GM21515 (cell line): ENCODE measurements around the gene MANBA.
"Not testable (repeated sequence)": the region's sequence is repeated elsewhere in the genome, so short reads cannot be mapped to it uniquely, and the experiment has no call there.

Experiments used
- ATAC-seq: cut with Tn5 transposase; IDR thresholded peaks from one replicate; pipeline ENCODE4 v1.9.1; 2021; ENCODE audit not compliant: unreplicated experiment

The MANBA gene

DNA sequence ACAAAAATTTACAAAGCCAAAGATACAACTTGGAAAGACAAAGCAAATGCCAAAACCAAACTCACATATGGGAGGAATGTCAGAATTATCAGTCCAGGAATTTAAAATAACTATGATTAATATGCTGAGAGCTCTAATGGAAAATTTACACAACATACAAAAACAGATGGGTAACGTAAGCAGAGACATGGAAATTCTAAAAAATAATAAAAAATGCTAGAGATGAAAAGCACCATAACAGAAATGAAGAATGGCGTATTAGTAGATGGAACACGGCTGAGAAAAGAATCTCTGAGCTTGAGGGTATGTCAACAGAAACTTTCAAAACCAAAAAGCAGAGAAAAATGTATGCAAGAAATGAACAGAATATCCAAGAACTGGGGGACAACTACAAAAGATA is 4.1 kb upstream of the MANBA start:
- ATAC-seq, result no peak

DNA sequence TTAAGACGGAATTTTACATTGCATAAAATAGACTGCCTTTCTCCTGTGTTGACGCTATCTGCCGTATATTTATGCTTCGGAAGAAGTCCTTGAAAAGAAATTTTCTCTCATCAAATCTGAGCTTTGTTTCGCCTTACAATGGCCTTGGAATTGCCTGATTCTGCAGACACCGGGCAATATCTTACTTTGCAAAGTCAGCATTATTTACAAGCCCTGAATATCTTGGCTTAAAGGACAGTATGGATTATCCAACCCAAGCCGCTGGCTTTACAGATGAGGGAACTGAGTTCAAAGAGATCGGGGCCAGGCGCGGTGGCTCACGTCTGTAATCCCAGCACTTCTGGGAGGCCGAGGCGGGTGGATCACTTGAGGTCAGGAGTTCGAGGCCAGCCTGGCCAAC is 1.1 kb upstream of the MANBA start:
- no peak for ATAC-seq

DNA sequence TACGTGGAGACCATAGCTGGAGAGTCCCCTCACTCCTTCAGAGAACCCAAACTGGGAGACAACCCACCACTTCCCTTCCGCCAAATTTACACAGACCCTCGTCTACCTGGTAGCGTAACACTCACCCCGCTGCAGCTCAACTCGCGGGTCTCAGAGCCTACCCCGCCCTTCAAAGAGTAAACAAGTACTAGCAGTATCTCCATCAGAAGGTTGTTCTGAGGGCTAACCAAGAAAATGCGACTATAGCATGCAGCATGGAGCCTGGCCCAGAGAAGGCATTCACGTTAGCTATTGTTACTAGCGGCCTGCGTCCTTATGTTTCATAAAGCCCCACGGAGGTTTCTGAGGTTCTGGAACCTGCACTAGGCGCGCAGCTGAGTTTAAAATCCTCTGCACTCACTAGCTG is 531 bp upstream of the MANBA start:
- peak; percentile 0 for ATAC-seq

DNA sequence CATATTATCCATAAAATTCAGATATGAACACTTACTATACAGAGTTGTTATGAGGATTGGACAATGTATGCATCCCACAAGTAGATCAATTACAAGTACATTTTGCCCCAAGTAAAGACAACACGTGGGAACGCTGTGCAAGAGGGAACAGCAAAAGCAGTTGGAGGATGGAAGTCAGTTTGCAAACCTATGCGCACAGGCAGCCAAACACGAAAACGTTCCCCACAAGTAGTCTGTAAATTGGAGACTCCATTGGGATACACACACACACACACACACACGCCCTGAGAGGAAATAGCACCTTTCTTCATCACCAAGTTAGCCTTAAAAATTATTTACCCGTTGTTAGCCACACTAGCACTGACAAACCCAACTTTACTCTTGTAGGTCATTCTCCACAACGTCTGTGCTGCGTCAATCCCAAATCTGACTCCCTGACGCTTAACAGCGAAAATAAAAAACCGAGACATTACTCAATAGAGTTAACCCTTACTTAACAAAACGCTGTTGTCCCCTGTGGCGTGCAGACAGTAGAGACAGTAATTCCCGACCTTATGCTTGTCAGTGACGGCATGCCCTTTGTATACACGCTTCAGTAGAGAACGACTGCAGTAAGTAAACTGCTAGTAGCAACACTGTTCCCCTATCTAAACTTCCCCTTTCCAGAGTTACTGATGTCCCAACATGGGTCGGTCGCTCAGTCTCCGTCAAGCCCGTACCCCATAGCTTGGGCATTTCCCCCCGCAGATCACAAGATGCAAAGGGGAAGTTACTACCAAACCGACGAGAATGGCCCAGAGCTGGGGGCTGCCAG is 730 bp downstream of the MANBA start:
- peak; percentile 64 for ATAC-seq

DNA sequence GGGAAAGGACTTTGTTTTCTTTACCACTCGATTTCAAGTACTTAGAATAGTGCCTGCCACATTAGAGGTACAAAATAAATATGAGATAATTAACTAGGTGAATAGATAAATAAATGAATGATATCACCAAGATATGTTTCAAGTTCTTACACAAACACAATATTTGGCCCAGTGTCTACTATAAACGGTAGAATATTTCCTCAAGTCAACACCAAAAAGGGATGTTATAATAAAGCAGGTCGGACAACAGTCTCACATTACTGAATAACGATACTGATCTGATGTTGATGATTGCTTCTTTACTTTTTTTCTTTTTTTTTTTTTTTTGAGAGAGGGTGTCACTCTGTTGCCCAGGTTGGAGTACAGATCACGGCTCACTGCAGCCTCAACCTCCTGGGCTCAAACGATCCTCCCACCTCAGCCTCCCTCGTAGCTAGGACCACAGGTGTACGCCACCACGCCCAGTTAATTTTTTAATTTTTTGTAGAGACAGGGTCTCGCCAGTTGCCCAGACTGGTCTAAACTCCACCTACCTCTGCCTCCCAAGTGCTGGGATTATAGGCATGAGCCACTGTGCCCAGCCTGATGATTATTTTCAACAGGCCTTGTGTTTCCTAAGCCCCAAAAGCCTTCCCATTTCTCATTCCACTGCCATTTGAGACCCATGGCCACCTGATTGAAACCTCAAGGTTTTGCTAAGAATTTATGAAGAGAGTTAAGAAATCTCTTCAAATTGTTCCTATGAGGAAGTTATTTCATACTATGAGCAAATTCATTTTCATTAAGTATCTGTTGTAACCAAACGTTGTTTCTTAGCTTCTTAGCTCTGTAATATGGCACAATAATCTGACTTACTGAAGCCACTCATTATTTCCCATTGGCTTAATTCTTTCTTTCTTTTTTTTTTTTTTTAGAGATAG is 2.3 kb downstream of the MANBA start:
- no peak for ATAC-seq

DNA sequence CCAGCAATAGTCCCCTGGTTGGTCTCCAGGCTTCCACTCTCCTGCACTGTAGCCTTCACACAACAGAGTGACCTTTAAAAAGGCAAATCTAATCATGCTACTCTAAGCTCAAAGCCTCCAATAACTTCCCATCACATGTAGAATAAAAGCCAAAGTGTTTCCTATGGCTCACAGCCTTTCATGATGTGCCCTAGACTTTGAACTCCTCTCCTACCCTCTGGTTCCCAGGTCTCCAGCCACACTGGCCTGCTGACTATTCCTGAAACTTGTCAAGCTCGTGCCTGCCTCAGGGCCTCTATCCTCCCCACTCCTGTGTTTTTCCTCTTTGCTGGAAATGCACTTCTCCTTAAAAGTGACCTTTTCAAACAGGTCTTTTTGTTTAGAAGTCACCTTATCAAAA is 3.1 kb downstream of the MANBA start:
- ATAC-seq, result no peak

DNA sequence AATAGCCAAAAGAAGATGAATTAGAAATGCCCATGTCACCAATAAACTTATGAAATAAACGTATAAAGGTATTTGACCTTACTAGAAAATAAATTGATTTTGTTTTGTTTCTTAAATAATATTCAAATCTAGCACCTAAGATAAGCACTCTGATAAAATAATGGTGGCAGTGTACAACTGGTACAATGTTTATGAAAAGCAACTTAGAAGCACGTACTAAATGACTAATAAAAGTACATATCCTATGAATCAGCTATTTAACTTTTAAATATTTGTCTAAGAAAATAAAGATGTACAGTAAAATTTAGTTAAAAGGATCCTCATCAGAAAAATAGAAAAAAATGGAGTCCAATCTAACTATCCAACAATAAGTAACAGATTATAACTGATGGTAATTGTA is 6.7 kb downstream of the MANBA start:
- no peak for ATAC-seq

DNA sequence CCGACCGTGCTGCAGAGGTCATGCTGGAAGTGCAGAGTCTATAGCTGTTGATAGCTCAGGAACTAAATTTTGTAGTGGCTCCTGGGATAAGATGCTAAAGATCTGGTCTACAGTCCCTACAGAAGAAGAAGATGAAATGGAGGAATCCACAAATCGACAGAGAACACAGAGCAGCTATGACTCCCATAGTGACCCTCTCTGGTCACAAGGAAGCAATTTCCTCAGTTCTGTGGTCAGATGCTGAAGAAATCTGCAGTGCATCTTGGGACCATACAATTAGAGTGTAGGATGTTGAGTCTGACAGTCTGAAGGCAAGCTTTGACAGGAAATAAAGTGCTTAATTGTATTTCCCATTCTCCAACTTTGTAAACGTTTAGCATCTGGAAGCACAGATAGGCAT is 8.8 kb downstream of the MANBA start:
- ATAC-seq, result no peak

DNA sequence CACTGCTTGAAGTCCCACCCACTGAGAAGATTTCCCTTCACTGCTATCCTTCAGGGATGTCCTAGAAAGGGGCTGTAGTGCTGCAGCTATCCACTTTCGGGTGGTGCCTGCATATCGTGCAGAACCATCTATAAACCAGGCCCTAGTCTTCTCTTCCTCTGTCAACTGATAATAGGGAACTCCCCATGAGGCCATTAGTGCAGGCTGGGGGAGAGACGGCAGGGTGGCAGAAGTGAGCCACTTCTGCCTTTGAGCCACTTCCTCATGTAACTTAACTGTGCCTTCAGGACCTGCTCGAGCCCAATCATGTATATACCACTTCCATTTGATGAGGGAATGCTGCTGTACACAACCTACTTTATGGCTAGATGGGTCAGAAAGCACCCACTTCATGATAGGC is 17.4 kb downstream of the MANBA start:
- peak; percentile 91 for ATAC-seq

DNA sequence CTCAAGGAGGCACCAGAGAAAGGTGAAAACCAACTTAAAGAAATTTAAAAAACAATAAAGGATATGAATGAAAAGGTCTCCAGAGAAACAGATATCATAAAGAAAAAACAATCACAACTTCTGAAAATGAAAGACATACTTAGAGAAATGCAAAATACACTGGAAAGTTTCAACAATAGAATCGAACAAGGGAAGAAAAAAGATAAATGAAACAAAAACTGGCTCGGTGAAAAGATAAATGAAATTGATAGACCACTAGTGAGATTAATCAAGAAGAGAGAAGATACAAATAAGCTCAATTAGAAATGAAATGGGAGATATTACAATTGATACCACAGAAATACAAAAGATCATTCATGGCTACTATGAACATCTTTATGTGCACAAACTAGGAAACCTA is 22.0 kb downstream of the MANBA start:
- not testable (repeated sequence) for ATAC-seq

DNA sequence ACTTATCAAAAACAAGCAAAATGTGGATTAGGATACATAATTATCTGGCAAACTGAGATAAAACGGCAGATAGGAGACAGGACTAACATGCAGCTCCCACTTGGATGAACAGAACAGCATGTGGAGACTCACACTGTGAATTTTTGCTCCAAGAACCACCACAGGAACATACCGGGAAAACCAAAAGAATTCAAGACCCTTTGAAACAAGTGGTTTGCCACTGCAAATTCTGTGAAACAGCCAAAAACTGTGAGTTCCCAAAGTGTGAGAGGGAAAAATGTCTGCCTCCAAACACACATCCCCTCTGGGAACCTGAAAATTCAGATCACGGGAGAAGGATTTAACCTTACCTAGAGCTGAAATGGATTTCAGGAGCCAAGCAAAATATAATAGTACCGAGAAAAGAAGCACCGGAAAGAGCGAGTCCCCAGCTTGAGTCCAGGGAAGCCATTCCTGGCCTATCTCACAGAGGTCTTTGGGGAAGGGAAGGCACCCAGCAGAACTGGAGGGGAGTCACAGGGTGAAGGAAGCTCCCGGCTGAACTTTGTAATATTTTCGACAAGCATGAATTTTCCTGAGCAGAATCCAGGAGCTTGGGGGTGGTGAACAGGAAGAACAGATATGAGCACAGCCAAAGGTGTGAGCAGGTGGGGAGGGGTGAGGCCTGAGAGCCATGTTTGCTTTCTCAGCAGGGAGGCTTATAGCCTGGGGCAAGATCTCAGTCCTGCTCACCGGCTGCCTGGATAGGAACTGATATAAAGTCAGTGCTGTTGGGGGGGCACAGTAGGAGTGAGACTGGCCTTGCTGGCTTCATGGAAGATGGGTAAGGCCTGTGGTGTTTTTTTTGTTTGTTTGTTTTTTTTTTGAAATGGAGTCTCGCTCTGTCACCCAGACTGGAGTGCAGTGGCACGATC is 23.9 kb downstream of the MANBA start:
- no peak for ATAC-seq

DNA sequence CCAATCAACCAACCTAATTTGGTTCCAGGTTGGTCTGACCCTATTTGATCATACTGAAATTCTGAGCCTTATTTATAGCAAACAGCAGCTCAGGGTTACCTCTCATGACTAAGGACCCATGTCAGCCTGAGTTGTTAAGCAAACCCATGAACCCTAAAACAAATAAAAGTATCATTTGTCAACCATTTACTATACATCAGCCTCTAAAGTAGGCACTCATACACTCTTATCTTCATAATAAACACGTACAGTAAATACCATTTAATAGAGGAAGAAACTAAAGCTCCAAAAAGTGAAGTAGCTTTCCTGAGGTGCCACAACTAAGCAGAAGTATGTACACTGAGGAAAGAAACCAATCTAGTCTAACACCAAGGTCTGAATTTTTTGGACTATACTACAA is 25.2 kb downstream of the MANBA start:
- ATAC-seq, result no peak

DNA sequence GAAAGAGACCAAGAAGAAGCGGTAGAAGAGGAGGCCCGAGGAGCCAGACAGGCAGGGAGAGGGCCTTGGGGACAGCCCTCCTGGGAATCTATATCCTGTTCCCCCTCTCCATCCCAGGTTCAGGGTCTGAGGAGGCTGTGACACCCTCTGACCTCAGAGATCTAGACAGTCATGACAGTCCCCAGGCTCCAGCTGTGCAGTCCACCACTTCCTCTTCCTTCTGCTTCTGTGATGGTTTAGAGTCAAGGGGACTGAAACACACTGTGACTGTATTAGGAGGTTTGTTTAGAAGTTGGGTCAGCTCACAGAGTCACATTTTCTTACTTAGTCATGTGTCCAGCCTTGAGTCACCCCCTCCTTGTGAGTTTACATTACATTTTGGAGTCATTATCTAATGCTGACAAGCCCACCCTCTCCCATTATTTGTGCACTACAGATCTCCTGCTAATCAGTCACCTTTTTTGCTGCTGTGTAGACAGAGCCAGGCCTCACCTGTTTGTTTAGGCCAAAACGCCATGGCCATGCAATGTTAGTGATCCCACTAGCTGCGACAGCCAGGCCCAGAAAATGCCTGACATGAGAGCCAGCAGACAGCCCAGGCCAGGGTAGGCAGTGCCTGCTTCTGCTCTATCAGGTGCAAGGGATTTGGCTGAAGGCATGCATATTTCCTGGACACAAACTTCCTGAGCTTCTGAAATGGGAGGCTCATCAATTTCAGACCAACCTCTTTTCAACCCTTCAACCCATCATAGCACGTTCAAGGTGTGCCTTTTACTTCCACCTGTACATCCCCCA is 26.0 kb downstream of the MANBA start:
- peak; percentile 99 for ATAC-seq

DNA sequence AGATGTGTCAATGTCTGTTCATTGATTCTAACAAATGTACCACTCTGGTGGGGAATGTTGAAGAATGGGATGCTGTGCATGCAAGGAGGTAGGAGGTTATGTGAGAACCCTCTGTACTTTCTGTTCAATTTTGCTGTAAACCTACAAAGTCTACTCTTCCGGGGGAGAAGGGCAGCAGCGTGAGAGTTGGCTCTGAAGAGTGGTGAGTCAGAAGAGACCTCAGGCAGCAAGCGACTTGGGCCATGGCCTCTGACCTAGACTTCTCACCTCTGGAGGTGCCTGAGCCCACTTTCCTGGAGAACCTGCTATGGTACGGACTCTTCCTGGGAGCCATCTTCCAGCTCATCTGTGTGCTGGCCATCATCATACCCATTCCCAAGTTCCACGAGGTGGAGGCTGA is 26.7 kb downstream of the MANBA start:
- ATAC-seq, result peak; percentile 12

DNA sequence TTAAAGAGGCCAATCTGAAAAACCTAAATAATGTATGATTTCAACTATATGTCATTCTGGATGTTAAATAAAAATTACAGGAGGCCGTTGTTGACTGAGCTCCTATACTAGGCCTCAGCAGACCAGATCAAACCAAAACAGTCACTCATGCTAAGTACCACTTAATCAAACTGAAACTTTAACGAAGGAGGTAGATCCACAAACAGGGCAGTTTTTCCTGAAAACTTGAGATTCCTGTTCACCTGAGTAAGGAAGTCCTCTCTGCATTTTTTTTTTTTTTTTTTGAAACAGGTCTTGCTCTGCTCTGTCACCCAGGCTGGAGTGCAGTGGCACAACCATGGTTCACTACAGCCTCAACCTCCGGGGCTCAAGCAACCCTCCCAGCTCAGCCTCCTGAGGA is 27.7 kb downstream of the MANBA start:
- ATAC-seq, result no peak

DNA sequence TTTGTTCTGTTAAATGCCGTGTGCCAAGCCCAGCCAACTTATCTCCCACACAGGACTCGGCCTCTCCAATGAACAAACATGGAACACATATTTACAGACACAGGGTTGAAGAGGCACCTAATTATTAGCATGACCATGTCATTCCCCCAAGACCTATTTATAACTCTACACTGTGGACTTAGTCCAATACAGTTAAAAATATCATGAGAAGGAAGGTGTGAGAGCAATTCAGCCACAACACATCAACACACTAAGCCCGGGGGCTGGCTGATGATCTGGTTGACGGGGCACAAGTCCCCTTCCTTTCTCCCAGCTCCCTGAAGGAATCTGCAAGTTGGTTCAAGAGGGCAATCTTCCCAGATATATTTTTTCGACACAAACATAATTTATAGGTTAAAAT is 28.1 kb downstream of the MANBA start:
- ATAC-seq, result no peak

DNA sequence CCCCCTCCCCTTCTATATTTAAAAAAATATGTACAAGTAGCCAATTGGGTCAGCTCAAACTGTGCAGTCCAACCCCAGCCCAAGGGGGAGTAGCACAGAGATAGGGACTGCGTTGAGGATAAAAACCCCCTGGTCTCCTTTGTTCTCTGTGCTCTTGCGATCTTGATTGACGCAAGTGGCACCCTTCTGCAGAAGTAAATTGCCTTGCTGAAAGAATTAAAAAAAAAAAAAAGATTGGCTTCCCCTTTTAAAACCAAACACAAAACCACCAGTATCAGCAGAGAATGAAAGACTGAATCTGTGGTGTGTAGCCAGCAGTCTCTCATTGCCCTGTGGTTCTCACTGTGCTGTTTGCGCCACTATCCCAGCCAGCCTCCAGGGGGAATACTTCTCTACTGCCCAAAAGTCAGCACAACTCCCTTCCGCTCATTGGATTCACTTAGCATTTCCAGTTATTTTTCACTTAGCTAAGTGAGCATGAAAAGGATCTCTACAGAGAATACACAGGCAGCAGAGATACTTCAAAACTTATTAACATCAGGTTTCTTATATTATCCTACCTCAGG is 29.7 kb downstream of the MANBA start:
- ATAC-seq, result no peak

DNA sequence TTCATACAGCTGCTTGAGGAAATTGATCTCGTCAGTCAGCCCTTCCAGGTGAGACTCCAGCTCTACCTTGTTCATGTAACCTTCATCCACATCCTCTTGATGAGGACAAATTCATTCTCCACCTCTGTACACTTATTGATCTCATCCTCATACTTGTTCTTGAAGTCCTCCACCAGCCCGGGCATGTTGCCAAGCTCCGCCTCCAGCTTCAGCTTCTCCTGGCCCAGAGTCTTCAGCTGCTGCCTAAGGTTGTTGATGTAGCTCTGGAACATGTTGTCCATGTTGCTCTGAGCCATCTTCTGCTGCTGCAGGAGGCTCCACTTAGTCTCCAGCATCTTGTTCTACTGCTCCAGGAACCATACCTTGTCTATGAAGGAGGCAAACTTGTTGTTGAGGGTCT is 31.3 kb downstream of the MANBA start:
- not testable (repeated sequence) for ATAC-seq

DNA sequence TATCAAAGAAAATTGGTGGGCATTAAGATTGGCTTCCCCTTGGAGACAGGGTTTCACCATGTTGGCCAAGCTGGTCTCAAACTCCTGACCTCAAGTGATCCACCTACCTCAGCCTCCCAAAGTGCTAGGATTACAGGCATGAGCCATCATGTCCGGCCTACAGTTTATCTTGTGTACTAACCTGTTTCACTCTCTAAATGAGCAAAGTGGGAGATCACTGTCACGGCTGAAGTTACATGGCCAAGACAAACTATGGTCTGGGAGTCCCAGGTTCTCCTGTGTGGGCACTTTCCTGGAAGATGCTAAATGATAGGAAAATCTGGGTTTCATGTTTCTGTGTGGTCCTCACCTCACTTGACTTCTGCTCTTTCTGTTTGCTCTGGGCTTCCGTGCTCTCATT is 33.8 kb downstream of the MANBA start:
- not testable (repeated sequence) for ATAC-seq

DNA sequence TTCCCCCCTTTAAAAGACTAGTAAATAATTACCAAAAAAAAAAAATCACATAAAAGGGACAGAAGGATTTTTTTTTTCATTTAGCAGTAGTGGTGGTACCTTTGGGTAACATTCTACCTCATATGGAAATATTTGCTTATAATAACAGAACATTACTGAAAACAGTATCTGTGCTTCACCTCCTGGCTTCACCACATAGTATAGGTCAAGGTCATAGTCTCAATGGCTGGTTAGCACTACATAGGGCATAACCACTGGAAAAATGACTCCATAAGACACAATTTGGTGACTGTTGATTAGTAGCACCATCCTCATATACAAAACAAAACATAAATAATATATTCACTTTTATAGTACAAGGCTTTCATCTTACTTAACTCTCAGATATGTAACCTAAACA is 34.7 kb downstream of the MANBA start:
- no peak for ATAC-seq
